HL-60 (cell line): ENCODE data around the gene CLTA.

ENCODE experiments used
- DNase-seq, 2 experiments: peaks; one replicate each; pipeline ENCODE4 v3.0.0-alpha.2; 2010 to 2020; ENCODE audit warnings: low read depth in 1 of 2, low spot score in 1 of 2
- H3K27ac ChIP-seq: fragments of 250-450 bp; sonication (Bioruptor Pico); replicated peaks from 2 replicates; pipeline ENCODE4 v1.5.1; 2020; ENCODE audit warnings: mild to moderate bottlenecking, moderate library complexity
- H3K27me3 ChIP-seq: fragments of 250-450 bp; sonication (Bioruptor Pico); 2 replicates; pipeline ENCODE4 v1.5.1; 2021; ENCODE audit warnings: mild to moderate bottlenecking, moderate library complexity; ENCODE audit not compliant: insufficient read depth, poor library complexity, severe bottlenecking
- H3K4me3 ChIP-seq: replicated peaks from 2 replicates; pipeline ENCODE4 v1.5.1; 2011; ENCODE audit warnings: mild to moderate bottlenecking, control low read depth, low read length; ENCODE audit not compliant: insufficient read depth
- CTCF ChIP-seq: IDR thresholded peaks from one replicate; pipeline ENCODE4 v1.5.1; 2011; ENCODE audit warnings: low read length, control low read depth, inconsistent platforms; ENCODE audit not compliant: insufficient read depth
- GABPA ChIP-seq: IDR thresholded peaks from 2 replicates; pipeline ENCODE4 v1.6.1; 2012; ENCODE audit warnings: low read depth
- POLR2AphosphoS5 ChIP-seq: IDR thresholded peaks from 2 replicates; pipeline ENCODE4 v1.6.1; 2012; ENCODE audit warnings: low read depth
- REST ChIP-seq: IDR thresholded peaks from 2 replicates; pipeline ENCODE4 v1.6.1; 2012; ENCODE audit warnings: low read depth; ENCODE audit not compliant: insufficient replicate concordance
- SPI1 ChIP-seq: IDR thresholded peaks from 2 replicates; pipeline ENCODE4 v1.6.1; 2012; ENCODE audit warnings: low read depth, mild to moderate bottlenecking, borderline replicate concordance

Gene CLTA

GRCh38 chr9:36146651-36147050, 44.1 kb upstream of the CLTA start:
- DNase-seq: no peak
- Histone ChIP-seq H3K27ac (no peak overlapping the region), H3K27me3 (no peaks in the 10 kb centered on the region), H3K4me3 (no peak overlapping the region)
- TF ChIP-seq REST (no peak), CTCF (no peak), GABPA (no peak), POLR2AphosphoS5 (no peak), SPI1 (no peak)

- no peak for DNase-seq
- Histone ChIP-seq H3K27ac (no peak overlapping the region), H3K4me3 (no peak overlapping the region), H3K27me3 (no peaks in the 10 kb centered on the region)
- no peak for TF ChIP-seq GABPA
- TF ChIP-seq POLR2AphosphoS5: no peak
- no peak for TF ChIP-seq REST
- no peak for TF ChIP-seq SPI1
- no peak for TF ChIP-seq CTCF
Measured at GRCh38 chr9:36147441-36148175, 43.1 kb upstream of the CLTA start.

- peak; percentile 75 to 82 for DNase-seq
- Histone ChIP-seq H3K27ac (no peak overlapping the region), H3K4me3 (no peak overlapping the region), H3K27me3 (no peaks in the 10 kb centered on the region)
- TF ChIP-seq CTCF (no peak), SPI1 (no peak), REST (no peak), POLR2AphosphoS5 (peak; percentile 41; the same call in 1 of the 2 replicates)
Measured at GRCh38 chr9:36148311-36149051, 42.2 kb upstream of the CLTA start.
